HG03103 (cell line): Measurements from ENCODE around the gene SASS6.
A peak's percentile ranks its signal among the peaks of the same experiment; 100 is the strongest.

Source experiments
- ATAC-seq: cut with Tn5 transposase; IDR thresholded peaks from one replicate; pipeline ENCODE4 v1.9.1; 2021; ENCODE audit warnings: low read depth; ENCODE audit not compliant: unreplicated experiment

The SASS6 gene

GRCh38 chr1:100132566-100133477, at the start of gene SASS6, which contains the start of gene TRMT13:
Gene SASS6, minus strand, starts transcription at chr1:100132930. Its CDS starts 116 bp downstream, at chr1:100132814.
Gene TRMT13, plus strand, starts transcription at chr1:100133163. Its CDS starts 6 bp downstream, at chr1:100133169.
- peak; percentile 81 for ATAC-seq

GRCh38 chr1:100178091-100178490, 45.4 kb upstream of the SASS6 start, which contains the start of gene LRRC39:
Gene LRRC39, minus strand, starts transcription at chr1:100178256. Its CDS starts 9,740 bp downstream, at chr1:100168516.
- ATAC-seq: no peak

- no peak for ATAC-seq
Observed at GRCh38 chr1:100177295-100178041, 44.7 kb upstream of the SASS6 start.

- ATAC-seq: no peak
Observed at GRCh38 chr1:100168051-100168450, 35.3 kb upstream of the SASS6 start.

- ATAC-seq: no peak
Observed at GRCh38 chr1:100164702-100165101, 32.0 kb upstream of the SASS6 start.

GRCh38 chr1:100164216-100164615, 31.5 kb upstream of the SASS6 start:
- no peak for ATAC-seq

- ATAC-seq: no peak
Observed at GRCh38 chr1:100162881-100163280, 30.2 kb upstream of the SASS6 start.

- ATAC-seq: peak; percentile 86
Observed at GRCh38 chr1:100152271-100152670, 19.5 kb upstream of the SASS6 start.

GRCh38 chr1:100151679-100152078, 18.9 kb upstream of the SASS6 start:
- ATAC-seq: no peak

- no peak for ATAC-seq
Observed at GRCh38 chr1:100147875-100148274, 15.1 kb upstream of the SASS6 start.

- ATAC-seq: no peak
Observed at GRCh38 chr1:100146958-100147357, 14.2 kb upstream of the SASS6 start.

GRCh38 chr1:100145116-100145515, 12.4 kb upstream of the SASS6 start:
- no peak for ATAC-seq

- no peak for ATAC-seq
Observed at GRCh38 chr1:100142343-100142742, 9.6 kb upstream of the SASS6 start.

- ATAC-seq: no peak
Observed at GRCh38 chr1:100141192-100141591, 8.5 kb upstream of the SASS6 start.

GRCh38 chr1:100137602-100138001, 4.9 kb upstream of the SASS6 start:
- no peak for ATAC-seq

- ATAC-seq: no peak
Observed at GRCh38 chr1:100134872-100135271, 2.1 kb upstream of the SASS6 start.

- no peak for ATAC-seq
Observed at GRCh38 chr1:100131623-100132022, 1.1 kb downstream of the SASS6 start.

- no peak for ATAC-seq
Observed at GRCh38 chr1:100130552-100131077, 2.1 kb downstream of the SASS6 start.

GRCh38 chr1:100127226-100127625, 5.5 kb downstream of the SASS6 start:
- no peak for ATAC-seq

GRCh38 chr1:100122177-100122576, 10.6 kb downstream of the SASS6 start:
- ATAC-seq: no peak

GRCh38 chr1:100115524-100115923, 17.2 kb downstream of the SASS6 start:
- ATAC-seq: no peak
